Suprapubic skin (tissue), 4 donors: ENCODE measurements around the gene KIAA1210.
"Not testable (repeated sequence)": the region's sequence is repeated elsewhere in the genome, so short reads cannot be mapped to it uniquely, and the experiment has no call there.

Experiments used
- POLR2A ChIP-seq, 2 donors: fragments of 450-650 bp; IDR thresholded peaks; one replicate each; pipeline ENCODE4 v1.6.1; 2017; ENCODE audit warnings: antibody characterized with exemption in 2 of 2, mild to moderate bottlenecking in 2 of 2, moderate library complexity in 2 of 2
- POLR2AphosphoS5 ChIP-seq, 3 donors: sonication (generic); formaldehyde crosslinking; IDR thresholded peaks; one replicate each; pipeline ENCODE4 v1.6.1; 2017; ENCODE audit warnings: antibody characterized with exemption in 3 of 3

DNA sequence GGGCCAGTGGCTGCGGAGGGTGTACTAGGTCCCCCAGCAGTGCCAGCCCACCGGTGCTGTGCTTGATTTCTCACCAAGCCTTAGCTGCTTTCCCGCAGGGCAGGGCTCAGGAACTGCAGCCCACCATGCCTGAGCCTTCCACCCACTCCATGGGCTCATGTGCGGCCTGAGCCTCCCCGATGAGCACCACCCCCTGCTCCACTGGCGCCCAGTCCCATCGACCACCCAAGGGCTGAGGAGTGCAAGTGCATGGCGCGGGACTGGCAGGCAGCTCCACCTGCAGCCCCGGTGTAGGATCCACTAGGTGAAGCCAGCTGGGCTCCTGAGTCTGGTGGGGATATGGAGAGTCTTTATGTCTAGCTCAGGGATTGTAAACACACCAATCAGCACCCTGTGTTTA is 98.0 kb downstream of the KIAA1210 start:
- not testable (repeated sequence) for TF ChIP-seq POLR2A, POLR2AphosphoS5 (IDR thresholded peaks at IDR 0.05)
